NCI-H524 treated with DMSO at 0.1 percent for 48 hours (cell line): ENCODE data around the gene RAP2C.

ENCODE experiments used
- DNase-seq: peaks from one replicate; lab custom pipeline; 2025; lab: John Stamatoyannopoulos, UW

Gene RAP2C

GRCh38 chrX:132219343-132219768, at the start of gene RAP2C:
RAP2C (minus strand) TSS chrX:132219447; CDS start chrX:132217268, 2,179 bp downstream.
- DNase-seq = peak; percentile 18

GRCh38 chrX:132267392-132267791, 48.1 kb upstream of the RAP2C start:
- DNase-seq = no peak

- no peak for DNase-seq
These were observed 47.5 kb upstream of the RAP2C start for GRCh38 chrX:132266583-132267355.

- DNase-seq = no peak
These were observed 43.9 kb upstream of the RAP2C start for GRCh38 chrX:132263127-132263526.

GRCh38 chrX:132258509-132258908, 39.3 kb upstream of the RAP2C start:
- DNase-seq = no peak

GRCh38 chrX:132257116-132257515, 37.9 kb upstream of the RAP2C start:
- no peak for DNase-seq

- DNase-seq = no peak
These were observed 16.9 kb upstream of the RAP2C start for GRCh38 chrX:132236121-132236520.

- no peak for DNase-seq
These were observed 16.2 kb upstream of the RAP2C start for GRCh38 chrX:132235488-132235887.

- DNase-seq = no peak
These were observed 12.3 kb upstream of the RAP2C start for GRCh38 chrX:132231587-132231986.

- no peak for DNase-seq
These were observed 8.3 kb upstream of the RAP2C start for GRCh38 chrX:132227383-132228112.

- no peak for DNase-seq
These were observed 6.9 kb upstream of the RAP2C start for GRCh38 chrX:132226169-132226568.

GRCh38 chrX:132218100-132218812, 991 bp downstream of the RAP2C start:
- DNase-seq = peak; percentile 16

GRCh38 chrX:132217203-132218073, 1.8 kb downstream of the RAP2C start:
- DNase-seq = peak; percentile 1

- no peak for DNase-seq
These were observed 2.4 kb downstream of the RAP2C start for GRCh38 chrX:132216806-132217202.

GRCh38 chrX:132216283-132216682, 3.0 kb downstream of the RAP2C start:
- DNase-seq = no peak

- DNase-seq = no peak
These were observed 4.7 kb downstream of the RAP2C start for GRCh38 chrX:132214518-132214917.

- no peak for DNase-seq
These were observed 9.7 kb downstream of the RAP2C start for GRCh38 chrX:132209527-132209926.

GRCh38 chrX:132208422-132208821, 10.8 kb downstream of the RAP2C start:
- no peak for DNase-seq

GRCh38 chrX:132207996-132208395, 11.3 kb downstream of the RAP2C start:
- no peak for DNase-seq

GRCh38 chrX:132206259-132206658, 13.0 kb downstream of the RAP2C start:
- no peak for DNase-seq

GRCh38 chrX:132204629-132205028, 14.6 kb downstream of the RAP2C start:
- DNase-seq = no peak

- no peak for DNase-seq
These were observed 18.3 kb downstream of the RAP2C start for GRCh38 chrX:132200976-132201375.
